Heart right ventricle (tissue), 16 donors: ENCODE data around the gene TMED7. TPM values are rescaled to one million over a fixed set of nuclear protein-coding genes. Genes with fewer than 3 reads are reported as not detected.

Experiments
- ATAC-seq, 8 donors: fragments of 200-7000 bp; cut with Tn5 transposase; one replicate each; pipeline ENCODE4 v1.9.1; 2020; ENCODE audit warnings: mild to moderate bottlenecking in 8 of 8, moderate library complexity in 8 of 8, moderate number of reproducible peaks in 1 of 8
- DNase-seq, 2 donors: peaks; one replicate each; pipeline ENCODE4 v3.0.0-alpha.2; 2020
- H3K27ac ChIP-seq, 10 donors: fragments of 200-600 bp; sonication (generic) in 2 of 10; one replicate each; pipeline versions ENCODE4 v1.5.0 to v1.8.0; 2020 to 2022; ENCODE audit warnings: mild to moderate bottlenecking in 3 of 10
- H3K27me3 ChIP-seq, 7 donors: fragments of 200-600 bp; one replicate each; pipeline ENCODE4 v1.8.0; 2021 to 2022; ENCODE audit warnings: mild to moderate bottlenecking in 2 of 7
- H3K36me3 ChIP-seq, 9 donors: fragments of 200-600 bp; sonication (generic) in 1 of 9; one replicate each; pipeline versions ENCODE4 v1.5.0 to v1.8.0; 2020 to 2022; ENCODE audit warnings: mild to moderate bottlenecking in 2 of 9
- H3K4me1 ChIP-seq, 9 donors: fragments of 200-600 bp; sonication (generic) in 1 of 9; one replicate each; pipeline versions ENCODE4 v1.5.0 to v1.8.0; 2020 to 2022; ENCODE audit warnings: mild to moderate bottlenecking in 4 of 9
- H3K4me3 ChIP-seq, 10 donors: fragments of 200-600 bp; sonication (generic) in 2 of 10; one replicate each; pipeline versions ENCODE4 v1.5.0 to v1.8.0; 2020 to 2022; ENCODE audit warnings: mild to moderate bottlenecking in 7 of 10, moderate library complexity in 2 of 10
- H3K9me3 ChIP-seq, 11 donors: fragments of 200-600 bp in 10 of 11; sonication (generic) in 2 of 11; one replicate each; pipeline versions ENCODE4 v1.5.0 to v1.8.0; 2013 to 2022; ENCODE audit warnings: mild to moderate bottlenecking in 2 of 11, control low read depth in 1 of 11, moderate library complexity in 1 of 11
- CTCF ChIP-seq, 9 donors: fragments of 200-600 bp; sonication (generic) in 2 of 9; IDR thresholded peaks; one replicate each; pipeline versions ENCODE4 v1.5.0 to v1.8.0; 2021 to 2022; ENCODE audit warnings: antibody characterized with exemption in 9 of 9, mild to moderate bottlenecking in 5 of 9, moderate library complexity in 1 of 9
- WGBS, 2 donors: extraction: QIAGEN DNeasy Blood & Tissue Kit; methylation state at CpG; one replicate each; pipeline ENCODE4 v1.1.7; 2013; ENCODE audit warnings: inconsistent platforms in 1 of 2; 5-methylcytosine and 5-hydroxymethylcytosine counted together
- intact Hi-C, 10 donors: fragments of 100-400 bp; cut with DNase I; formaldehyde crosslinking; loops; one replicate each; pipeline versions ENCODE4 v1.11.1 to v1.14.2; 2022
- polyA plus RNA-seq, 2 donors: library from polyadenylated mRNA; stranded (reverse); fragments of 200-250 nt; gene quantifications; one replicate each; pipeline ENCODE4 v1.2.3, GENCODE V29; 2013
- total RNA-seq, 10 donors: library from RNA; stranded (reverse); fragmentation: NEBNext Ultra II Directional in 3 of 10; extraction: Animal tissue kit (Norgen Biotek cat#: 25700) in 3 of 10; gene quantifications; one replicate each; pipeline versions ENCODE4 v1.2.1 to v1.2.4, GENCODE V29; 2021 to 2023
- donor health status: Arrhythmogenic right ventricular cardiomyopathy.
- donor health status: ischemic (EF 13 %, LVEDD 7.1; RV severe dilation, severe dysfunction).
- donor health status: healthy with polysubstance abuse.
- donor health status: DM: no; HTN: yes; CAD: no.
- donor health status: DM: no; HTN: no; CAD: no.
- donor health status: ischemic (EF 25% LVEDD 6.9; RV normal size, moderate dysfunction).
- donor health status: ischemic (EF 25% LVEDD 5.7; RV mildly dilated, moderate dysfunction).
- donor health status: healthy.
- donor health status: DM: yes; HTN: yes; CAD: no.
- donor health status: Ischemic cardiomyopathy.
- donor health status: ischemic (EF 35%, LVEDD 5.7; RV mildly dilated, moderate dysfunction).
- donor health status: nonischemic (EF 11% LVEDD 7.7; RV severe dilation, severe dysfunction).
- donor health status: DM: yes; HTN: yes; CAD: no.
- donor health status: PGD.
- donor health status: ischemic (EF 29% LVEDD 5.4; RV normal size, mild dysfunction).
- donor health status: nonischemic (EF 23%, LVEDD 6.1; RV moderate dilation, normal function).

The TMED7 gene
- total and polyA plus RNA-seq, 12 donors = 15.8 to 100 (median 84.8) TPM

- ATAC-seq = no peak
- WGBS, 2 donors = 88 to 95% methylated on average over 2 of the region's 2 CpGs
- Histone ChIP-seq H3K4me3 (no peak overlapping the region), H3K9me3 (peaks cover 0 to 5% (median 0%) of the 10 kb centered on the region in 11 donors), H3K27me3 (no peaks in the 10 kb centered on the region), H3K4me1 (peaks cover 0 to 20% (median 5%) of the 10 kb centered on the region in 9 donors), H3K27ac (no peak overlapping the region), H3K36me3 (peaks cover 0 to 21% (median 0%) of the 10 kb centered on the region in 9 donors)
- TF ChIP-seq CTCF (IDR thresholded peaks at IDR 0.05) = no peak
- no peak for DNase-seq
- intact Hi-C loops = loop anchor here in 1 of 10 donors (10.0 kb wide), 2 partner anchors 203 to 483 kb away; no protein-coding TSS in a partner anchor
These were observed 48.5 kb downstream of the TMED7 start for GRCh38 chr5:115577329-115577728.

GRCh38 chr5:115575167-115576070, 50.4 kb downstream of the TMED7 start:
- Histone ChIP-seq H3K4me1 (peaks cover 0 to 28% (median 15%) of the 10 kb centered on the region in 9 donors), H3K27ac (no peak overlapping the region), H3K4me3 (no peak overlapping the region), H3K36me3 (peaks cover 0 to 14% (median 0%) of the 10 kb centered on the region in 9 donors), H3K9me3 (peaks cover 0 to 5% (median 0%) of the 10 kb centered on the region in 11 donors), H3K27me3 (no peaks in the 10 kb centered on the region)
- TF ChIP-seq CTCF (IDR thresholded peaks at IDR 0.05) = no peak
- DNase-seq (no peak), ATAC-seq (no peak)
- intact Hi-C loops = loop anchor here in 5 of 10 donors (2.0 to 10.0 kb wide), 5 partner anchors 197 to 481 kb away; no protein-coding TSS in a partner anchor
- WGBS, 2 donors = 84 to 85% methylated on average over 5 of the region's 5 CpGs

- intact Hi-C loops = loop anchor here in 8 of 10 donors (2.0 to 10.0 kb wide), 7 partner anchors 111 to 478 kb away; no protein-coding TSS in a partner anchor
- ATAC-seq (peak in 1 of 8 donors; percentile 46), DNase-seq (no peak)
- Histone ChIP-seq H3K36me3 (peaks cover 0 to 8% (median 0%) of the 10 kb centered on the region in 9 donors), H3K27me3 (no peaks in the 10 kb centered on the region), H3K27ac (no peak overlapping the region), H3K4me1 (peaks cover 0 to 28% (median 10%) of the 10 kb centered on the region in 9 donors), H3K9me3 (peaks cover 0 to 5% (median 0%) of the 10 kb centered on the region in 11 donors), H3K4me3 (no peak overlapping the region)
- 46 to 62% methylated on average over 2 of the region's 2 CpGs for WGBS, 2 donors
- TF ChIP-seq CTCF (IDR thresholded peaks at IDR 0.05) = no peak
These were observed 52.7 kb downstream of the TMED7 start for GRCh38 chr5:115573133-115573532.

- WGBS, 2 donors = 45 to 54% methylated on average over 5 of the region's 5 CpGs
- Histone ChIP-seq H3K27ac (peak overlapping the region in 3 of 10 donors; percentile 0 to 24 (median 19)), H3K4me1 (peaks cover 0 to 28% (median 10%) of the 10 kb centered on the region in 9 donors), H3K27me3 (no peaks in the 10 kb centered on the region), H3K4me3 (no peak overlapping the region), H3K36me3 (no peaks in the 10 kb centered on the region), H3K9me3 (no peaks in the 10 kb centered on the region)
- ATAC-seq = peak; percentile 59 to 91 (median 76)
- DNase-seq = peak in 1 of 2 donors; percentile 47
- intact Hi-C loops = loop anchor here in 7 of 10 donors (5.0 to 10.0 kb wide), 6 partner anchors 109 to 477 kb away; no protein-coding TSS in a partner anchor
- peak in 3 of 9 donors; percentile 14 to 27 (median 26) for TF ChIP-seq CTCF (IDR thresholded peaks at IDR 0.05)
These were observed 54.4 kb downstream of the TMED7 start for GRCh38 chr5:115571441-115571878.
